Renal cortical epithelial cell (primary cell): ENCODE results near the gene ADNP2. TPM values are rescaled to one million over a fixed set of nuclear protein-coding genes. Genes with fewer than 3 reads are reported as not detected.

Source experiments
- DNase-seq: peaks from one replicate; pipeline ENCODE4 v3.0.0-alpha.2; 2011; ENCODE audit warnings: low read depth
- total RNA-seq: library from RNA; depleted of rRNA; stranded (reverse); fragments of >200 nt; gene quantifications from 2 replicates; pipeline ENCODE4 v1.2.3, GENCODE V29; 2014

Gene ADNP2, protein sequence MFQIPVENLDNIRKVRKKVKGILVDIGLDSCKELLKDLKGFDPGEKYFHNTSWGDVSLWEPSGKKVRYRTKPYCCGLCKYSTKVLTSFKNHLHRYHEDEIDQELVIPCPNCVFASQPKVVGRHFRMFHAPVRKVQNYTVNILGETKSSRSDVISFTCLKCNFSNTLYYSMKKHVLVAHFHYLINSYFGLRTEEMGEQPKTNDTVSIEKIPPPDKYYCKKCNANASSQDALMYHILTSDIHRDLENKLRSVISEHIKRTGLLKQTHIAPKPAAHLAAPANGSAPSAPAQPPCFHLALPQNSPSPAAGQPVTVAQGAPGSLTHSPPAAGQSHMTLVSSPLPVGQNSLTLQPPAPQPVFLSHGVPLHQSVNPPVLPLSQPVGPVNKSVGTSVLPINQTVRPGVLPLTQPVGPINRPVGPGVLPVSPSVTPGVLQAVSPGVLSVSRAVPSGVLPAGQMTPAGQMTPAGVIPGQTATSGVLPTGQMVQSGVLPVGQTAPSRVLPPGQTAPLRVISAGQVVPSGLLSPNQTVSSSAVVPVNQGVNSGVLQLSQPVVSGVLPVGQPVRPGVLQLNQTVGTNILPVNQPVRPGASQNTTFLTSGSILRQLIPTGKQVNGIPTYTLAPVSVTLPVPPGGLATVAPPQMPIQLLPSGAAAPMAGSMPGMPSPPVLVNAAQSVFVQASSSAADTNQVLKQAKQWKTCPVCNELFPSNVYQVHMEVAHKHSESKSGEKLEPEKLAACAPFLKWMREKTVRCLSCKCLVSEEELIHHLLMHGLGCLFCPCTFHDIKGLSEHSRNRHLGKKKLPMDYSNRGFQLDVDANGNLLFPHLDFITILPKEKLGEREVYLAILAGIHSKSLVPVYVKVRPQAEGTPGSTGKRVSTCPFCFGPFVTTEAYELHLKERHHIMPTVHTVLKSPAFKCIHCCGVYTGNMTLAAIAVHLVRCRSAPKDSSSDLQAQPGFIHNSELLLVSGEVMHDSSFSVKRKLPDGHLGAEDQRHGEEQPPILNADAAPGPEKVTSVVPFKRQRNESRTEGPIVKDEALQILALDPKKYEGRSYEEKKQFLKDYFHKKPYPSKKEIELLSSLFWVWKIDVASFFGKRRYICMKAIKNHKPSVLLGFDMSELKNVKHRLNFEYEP
- 22.4 and 22.9 TPM in 2 replicates for total RNA-seq

DNA sequence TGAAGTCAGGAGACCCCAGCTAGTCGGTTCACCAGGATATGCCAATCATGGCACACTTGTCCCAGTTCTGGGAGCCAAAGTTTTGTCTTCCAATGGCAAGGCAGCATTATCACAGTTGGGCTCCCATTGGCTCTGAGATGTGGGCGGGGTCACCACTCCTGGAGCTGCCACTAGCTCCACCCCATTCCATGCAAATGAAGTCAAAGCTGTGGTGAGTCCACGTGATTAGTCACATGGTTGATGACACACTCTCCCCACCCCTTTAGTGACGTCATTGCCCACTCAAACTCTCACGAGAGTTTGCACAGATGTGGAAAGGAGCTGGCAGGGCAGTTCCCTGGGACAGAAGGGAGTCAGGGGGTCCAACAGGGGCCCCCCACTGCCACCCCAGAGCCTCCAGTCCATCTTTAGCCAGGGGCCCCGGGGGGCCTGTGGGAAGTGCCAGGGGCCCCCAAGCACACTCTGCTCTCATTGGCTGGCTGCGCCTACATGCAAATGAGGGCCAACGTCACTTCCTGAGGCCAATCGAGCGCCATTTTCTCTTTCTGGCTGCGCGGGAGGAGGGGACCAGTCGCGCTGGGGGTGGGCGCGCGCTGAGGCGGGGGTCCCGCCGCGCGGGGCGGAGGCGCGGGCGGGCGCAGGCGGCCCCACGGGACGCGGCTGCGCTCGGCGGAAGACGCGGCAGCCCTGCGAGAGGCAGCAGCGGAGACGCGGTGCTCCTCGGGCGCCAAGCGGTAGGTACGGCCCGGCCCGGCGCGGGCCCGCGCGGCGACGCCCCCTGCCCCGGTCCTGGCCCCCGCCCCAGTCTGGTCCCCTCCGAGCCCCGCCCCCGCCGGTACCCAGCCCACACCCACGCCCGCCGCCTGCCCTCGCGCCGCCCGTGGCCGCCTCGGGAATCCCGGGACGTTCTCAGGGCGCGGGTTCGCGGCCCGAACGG is at the start of gene ADNP2:
TSS of gene ADNP2 (plus strand) at position 524 of the 937 bp plus-strand sequence. CDS start 8,281 bp downstream, outside the sequence.
- DNase-seq = peak; percentile 92

DNA sequence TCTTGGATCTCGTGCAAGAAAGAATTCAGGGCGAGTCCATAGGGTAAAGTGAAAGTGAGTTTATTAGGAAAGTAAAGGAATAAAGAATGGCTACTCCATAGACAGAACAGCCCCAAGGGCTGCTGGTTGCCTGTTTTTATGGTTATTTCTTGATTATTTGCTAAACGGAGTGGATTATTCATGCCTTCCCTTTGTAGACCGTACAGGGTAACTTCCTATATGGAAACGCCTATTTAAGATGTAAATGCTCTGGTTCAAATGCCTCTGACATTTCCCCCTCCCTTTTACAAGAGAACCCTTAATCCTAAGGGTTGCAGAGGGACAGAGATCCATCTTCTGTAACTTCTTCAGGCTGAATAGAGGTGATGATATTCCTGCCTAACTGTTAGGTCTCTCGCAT is 49.1 kb upstream of the ADNP2 start:
- no peak for DNase-seq

DNA sequence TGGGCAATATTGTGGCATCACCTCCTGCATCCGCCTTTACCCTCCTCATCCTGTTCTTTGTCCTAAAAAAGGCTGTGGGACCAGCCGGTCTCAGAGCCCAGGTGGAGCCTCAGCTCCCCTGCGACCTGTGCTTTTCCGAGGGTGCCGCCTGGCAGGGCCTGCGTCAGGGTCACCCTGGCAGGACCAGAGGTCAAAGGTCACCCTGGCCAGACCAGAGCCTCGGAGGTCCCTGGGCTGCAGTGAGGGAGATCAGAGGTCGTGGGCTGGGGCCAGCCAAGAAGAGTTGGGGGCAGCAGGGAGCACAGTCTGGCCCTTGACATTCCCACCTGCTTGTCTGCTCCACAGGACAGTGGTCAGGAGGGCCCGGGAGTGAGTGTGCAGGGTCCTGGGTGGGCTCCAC is 43.4 kb upstream of the ADNP2 start:
- no peak for DNase-seq

DNA sequence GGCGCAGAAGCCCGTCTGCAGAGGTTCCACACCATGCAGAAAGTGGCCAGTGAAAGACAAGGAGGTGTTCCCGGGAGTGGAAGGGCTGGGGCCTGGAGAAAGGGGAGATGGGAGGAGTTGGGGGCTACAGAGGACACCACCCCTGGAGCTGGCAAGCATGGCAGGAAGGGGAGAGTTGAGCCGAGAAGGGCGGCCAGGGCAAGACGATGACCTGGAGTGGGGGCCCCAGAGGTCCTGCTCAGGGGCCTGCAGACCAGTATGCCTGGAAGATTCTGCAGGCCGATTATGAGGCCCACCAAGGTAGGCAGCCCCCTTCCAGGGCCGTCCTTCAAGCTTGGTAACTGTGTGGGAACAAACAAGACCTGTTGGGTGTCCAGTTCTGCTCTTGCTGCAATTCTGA is 41.7 kb upstream of the ADNP2 start:
- DNase-seq = no peak

DNA sequence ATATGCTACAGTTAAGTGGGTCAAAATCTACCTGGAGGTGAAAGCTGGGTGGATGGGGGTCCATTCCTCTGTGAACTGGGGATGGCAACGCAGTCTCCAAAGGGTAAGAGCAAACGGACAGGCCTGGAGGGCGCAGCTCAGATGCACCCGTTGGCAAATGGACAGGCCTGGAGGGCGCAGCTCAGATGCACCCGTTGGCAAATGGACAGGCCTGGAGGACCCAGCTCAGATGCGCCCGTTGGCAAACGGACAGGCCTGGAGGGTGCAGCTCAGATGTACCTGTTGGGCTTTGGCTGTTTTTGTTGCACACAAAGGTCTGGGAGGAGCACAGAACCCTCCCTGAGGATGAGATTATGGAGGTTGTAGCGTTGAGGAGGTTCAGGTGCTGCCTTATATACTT is 41.2 kb upstream of the ADNP2 start:
- DNase-seq = no peak

DNA sequence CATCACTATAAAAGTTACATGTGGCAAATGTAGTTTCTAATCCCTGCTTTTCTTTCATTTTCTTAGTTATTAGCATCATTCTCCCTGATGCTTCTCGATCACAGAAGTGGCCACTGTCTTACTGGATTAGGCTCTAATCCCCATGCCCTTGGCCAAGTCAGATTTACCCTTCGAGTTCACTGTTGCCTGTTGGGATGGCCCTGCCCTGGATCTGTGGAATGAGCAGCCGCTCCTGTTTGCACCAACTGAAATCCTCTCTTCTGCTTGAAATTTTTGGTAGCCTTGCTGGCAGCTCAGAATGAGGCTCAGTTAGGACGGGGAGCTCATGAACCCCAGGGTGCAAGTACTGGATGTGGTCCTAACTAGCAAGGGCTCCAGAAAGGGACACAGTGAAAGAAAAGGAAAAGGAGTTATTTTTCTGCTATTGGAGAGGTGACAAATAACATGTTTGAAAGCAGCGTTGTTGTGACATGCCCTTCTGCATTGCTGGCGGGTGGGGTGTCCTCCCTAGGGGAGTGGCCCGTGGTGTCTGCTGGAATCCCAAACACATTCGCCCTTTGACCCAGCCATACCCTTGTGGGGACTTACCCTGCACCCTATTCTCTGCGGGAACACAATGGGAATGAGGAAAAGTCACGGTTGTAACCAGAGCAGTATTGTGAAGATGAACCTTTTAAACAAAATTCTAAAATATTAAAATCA is 40.3 kb upstream of the ADNP2 start:
- no peak for DNase-seq

DNA sequence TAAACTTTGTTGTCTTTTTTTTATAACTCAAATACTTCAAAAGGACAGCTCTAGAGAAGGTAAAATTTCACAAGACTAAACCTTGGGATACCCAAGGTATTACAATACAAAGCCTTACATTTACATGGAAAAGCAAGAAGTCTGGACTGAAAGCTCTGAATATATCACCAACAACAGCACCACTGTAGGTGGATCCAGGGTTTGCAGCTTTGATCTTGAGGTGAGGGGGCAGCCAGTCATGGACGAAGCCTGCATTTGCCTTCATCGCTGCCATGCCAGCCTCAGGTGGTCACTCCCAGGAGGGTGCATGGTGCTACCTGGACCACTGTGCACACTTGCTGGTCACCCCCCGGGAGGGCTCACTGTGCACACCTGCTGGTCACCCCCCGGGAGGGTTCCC is 38.2 kb upstream of the ADNP2 start:
- no peak for DNase-seq

DNA sequence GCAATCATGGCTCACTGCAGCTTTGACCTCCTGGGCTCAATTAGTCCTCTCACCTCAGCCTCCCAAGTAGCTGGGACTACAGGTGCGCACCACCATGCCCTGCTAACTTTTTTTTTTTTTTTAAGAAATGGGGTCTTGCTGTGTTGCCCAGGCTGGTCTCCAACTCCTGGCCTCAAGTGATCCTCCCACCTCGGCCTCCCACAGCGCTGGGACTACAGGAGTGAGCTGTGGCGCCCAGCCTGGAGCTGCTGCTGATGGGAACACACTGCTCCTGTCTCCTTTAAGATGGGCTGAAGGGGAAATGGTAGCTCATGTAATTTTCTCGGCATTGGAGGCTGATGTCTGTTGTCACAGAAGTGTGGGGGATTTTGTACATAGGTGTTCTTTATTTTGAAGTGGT is 34.9 kb upstream of the ADNP2 start:
- DNase-seq = no peak

DNA sequence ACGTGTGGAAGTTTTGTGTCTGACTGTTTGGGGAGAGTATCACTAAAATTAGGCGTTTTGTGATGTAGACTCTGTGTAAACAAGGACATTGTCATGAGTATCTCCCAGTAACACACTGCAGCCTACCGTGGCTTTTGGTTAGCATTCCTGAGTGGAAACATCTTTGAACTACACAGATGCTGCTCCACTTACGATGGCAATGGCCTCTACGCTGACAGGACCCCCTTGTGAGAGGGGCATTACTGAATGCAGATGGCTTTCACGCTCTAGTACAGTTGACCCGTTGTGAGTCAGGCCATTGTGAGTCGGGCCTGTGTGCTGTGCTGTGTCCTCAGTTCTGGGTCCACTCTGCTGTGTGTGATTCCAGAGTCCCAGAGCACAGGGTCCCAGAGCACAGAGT is 34.4 kb upstream of the ADNP2 start:
- DNase-seq = no peak

DNA sequence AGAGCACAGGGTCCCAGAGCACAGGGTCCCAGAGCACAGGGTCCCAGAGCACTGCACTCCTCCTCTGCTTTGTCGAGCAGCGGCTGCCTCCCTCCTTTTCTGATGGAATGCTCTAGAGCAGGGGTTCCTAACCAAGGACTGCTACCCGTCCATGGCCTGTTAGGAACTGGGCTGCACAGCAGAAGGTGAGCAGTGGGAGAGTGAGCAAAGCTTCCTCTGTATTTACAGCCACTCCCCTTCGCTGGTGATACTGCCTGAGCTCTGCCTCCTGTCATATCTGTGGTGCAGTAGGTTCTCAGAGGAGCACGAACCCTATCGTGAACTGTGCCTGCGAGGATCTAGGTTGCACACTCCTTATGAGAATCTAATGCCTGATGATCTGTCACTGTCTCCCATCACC is 33.1 kb upstream of the ADNP2 start:
- no peak for DNase-seq

DNA sequence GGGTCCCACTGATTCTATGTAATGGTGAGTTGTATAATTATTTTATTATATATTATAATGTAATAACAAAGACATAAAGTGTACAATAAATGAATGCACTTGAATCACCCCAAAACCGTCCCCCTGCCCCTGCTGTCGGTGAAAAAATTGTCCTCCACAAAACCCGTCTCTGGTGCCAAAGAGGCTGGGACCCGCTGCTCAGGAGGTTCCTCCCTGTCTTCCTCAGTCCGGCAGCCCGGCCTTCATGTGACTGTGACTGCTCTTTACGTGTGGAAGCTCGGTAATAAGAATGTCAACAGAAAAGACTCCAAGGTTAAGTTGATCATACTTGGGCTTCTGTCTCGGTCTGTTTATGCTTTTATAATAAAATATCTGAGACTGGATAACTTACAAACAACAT is 32.7 kb upstream of the ADNP2 start:
- DNase-seq = no peak

DNA sequence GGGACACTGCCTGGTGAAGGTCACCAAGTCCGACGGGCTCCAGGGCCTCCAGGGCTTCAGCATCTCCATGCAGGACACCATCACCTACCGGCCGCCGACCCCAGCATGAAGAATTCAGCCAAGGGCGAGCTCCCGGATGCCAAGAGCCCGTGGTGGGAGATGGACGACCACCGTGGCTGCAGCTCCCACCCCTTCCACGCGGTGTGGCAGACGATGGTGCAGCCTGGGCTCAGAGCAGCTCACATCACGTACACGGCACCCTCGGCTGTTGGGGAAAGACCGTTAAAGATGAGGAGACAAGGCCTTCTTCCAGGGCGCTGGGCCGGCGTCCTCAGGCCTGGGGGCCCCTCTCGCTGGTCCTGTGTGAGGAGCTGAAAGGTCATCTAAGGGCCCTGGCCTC is 31.2 kb upstream of the ADNP2 start:
- DNase-seq = no peak

DNA sequence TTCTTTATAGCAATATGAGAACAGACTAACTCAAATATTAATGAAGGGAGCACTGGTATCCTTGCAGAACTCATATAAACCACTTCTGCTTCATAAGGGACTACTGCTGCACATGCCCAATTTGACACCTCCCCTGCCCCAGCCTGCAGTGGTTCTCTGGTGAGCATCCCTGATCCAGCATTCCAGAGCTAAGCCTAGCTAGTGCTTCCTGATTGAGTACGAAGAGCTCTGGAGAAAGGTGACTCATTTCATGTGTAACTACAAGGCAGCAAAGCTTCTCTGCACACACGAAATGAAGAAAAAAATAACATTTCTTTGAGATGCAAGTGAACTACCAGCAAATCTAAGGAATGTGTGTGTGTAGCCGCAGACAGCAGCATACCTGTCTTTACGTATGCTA is 22.8 kb upstream of the ADNP2 start:
- DNase-seq = no peak

DNA sequence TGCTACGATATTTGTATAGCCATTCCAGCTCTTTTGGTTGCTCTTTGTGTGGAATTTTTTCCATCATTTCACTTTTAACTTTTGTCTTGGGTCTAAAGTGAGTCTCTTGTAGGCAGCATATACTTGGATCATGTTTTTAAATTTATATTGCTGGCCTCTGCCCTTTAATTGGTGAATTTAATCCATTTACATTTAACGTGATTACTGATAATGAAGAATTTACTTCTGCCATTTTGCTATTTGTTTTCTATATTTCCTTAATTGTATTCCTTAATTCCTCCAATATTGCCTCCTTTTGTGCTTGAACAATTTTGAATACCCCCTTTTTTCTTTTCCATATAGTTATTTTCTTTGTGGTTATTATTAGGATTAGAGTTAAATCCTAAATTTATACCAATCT is 21.0 kb upstream of the ADNP2 start:
- no peak for DNase-seq

DNA sequence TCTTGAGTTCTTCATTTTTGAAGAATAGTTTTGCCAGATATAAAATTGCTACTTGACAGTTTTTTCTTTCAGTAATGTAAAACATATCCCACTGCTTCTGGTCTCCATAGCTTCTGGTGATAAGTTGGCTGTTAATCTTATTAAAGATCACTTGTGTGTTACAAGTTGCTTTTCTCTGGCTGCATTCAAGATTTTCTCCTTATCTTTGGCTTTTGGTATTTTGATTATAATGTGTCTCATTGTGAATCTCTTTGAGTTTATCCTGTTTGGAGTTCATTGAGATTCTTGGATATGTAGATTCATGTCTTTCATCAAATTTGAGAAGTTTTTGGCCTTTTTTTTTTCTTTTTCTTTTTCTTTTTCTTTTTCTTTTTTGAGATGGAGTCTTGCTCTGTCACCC is 20.2 kb upstream of the ADNP2 start:
- DNase-seq = peak; percentile 11

DNA sequence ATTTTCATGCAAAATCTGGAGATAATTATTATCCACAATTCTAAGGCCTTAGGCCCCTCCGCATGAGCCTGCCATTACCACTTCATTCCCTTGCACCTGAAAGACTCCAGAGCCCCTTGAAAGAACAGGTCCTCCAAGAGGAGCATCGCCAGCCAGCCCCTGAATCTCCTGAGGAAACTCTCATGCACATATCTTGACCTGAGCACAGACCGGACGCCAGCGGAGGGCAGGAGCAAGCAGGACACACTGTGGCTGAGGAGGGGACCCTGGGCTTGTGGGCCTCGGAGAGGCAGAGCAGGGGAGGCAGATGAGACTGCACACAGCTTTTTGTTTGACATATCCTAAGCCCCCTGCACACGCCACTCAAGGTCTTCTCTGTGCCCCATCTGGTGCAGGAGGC is 13.6 kb upstream of the ADNP2 start:
- DNase-seq = no peak

DNA sequence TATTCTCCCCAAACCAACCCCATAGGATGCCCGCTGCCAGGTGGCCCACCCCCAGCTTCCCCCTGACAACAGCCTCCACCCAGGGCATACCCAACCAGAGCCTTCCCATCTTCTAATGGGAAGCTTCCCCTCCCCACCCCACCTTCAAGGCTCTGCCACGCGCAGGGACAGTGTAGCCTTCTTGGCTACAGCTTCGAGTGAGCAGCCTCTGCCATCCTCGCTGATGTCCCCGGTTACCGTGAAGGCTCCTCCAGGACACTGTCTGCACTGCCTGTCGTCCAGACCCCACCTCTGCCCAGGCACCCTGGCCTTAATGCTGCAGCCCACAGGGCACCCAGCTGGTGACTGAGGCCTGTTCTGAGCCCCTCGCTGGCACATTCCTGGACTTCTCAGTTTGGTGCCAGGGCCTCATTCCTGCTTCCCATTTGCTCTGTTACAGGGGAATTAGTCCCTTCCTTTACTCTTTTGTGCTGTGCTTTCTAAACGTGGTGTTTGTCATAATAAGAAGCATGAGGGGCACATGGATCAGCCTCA is 13.0 kb upstream of the ADNP2 start:
- no peak for DNase-seq

DNA sequence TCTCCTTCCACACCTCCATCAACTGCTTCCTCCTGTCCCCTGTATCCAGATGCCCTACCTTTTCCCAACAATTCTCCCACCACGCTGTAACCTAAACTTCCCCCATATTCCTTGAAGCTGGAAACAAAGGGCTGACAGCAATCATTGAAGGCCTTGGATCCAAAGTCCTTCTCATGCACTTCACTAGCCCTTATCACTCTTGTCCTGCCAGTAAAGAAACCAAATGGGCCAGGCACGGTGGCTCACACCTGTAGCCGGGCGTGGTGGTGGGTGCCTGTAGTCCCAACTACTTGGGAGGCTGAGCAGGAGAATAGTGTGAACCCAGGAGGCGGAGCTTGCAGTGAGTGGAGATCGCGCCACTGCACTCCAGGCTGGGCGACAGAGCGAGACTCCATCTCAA is 11.9 kb upstream of the ADNP2 start:
- no peak for DNase-seq

DNA sequence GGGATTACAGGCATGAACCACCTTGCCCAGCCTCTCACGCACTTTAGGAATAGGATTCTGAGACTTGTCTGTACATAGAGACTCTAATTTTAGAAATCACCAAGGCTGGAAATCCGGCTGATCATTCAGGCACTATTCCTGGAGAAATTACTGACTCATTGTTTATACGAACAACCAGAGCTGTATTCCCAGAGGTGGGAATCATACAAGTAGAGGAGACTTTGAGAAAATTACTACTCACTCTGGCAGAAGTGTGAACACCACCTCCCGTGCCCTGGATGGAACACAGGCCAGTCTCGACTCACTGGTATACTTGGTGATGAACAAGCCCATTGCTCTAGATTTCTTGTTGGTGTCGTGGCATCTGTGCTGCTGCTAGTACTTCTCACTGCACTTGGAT is 5.8 kb upstream of the ADNP2 start:
- DNase-seq = no peak

DNA sequence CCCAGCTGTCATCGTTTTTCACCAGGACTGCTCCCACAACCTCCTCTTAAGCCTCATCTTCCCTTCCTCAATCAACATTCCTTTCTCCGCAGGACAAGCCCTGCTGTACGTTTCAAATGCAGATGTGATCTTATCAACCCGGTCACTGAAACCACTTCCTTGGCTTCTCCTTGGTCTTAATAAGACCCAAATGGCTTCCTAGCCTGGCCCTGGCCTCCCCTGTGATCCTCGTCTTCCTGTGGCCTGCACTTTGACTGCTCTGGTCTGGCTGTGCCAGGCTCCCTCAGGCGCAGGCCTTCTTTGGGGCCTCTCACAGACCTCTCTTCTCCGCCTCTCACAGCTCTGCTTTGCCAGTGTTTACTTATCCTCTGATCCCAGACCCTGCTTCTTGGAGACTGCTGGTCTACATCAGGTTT is 4.7 kb upstream of the ADNP2 start:
- DNase-seq = no peak
